ENCODE measurements around the gene EGLN1.

DNA sequence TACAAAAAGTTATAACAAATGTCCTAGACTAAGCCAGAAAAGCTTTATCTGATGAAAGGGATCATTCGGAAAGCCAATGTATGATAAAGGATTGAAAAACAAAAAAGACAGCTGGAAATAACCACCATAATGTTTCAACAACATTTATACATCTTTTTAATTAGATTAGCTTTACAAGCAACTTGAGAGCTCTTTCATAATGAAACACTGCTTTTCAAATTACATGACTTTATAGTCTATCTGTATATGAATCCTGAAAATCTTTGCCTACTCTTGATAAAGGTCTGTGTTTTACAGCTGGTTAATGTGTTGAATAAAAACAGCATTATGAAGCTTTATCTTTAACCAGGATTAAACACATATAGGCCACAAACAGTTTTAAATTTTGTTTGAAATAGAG lies 58.5 kb downstream of the EGLN1 start:
- TF ChIP-seq POLR2A (IDR thresholded peaks at IDR 0.05) = no peak
- TF ChIP-seq, protein P1, sequence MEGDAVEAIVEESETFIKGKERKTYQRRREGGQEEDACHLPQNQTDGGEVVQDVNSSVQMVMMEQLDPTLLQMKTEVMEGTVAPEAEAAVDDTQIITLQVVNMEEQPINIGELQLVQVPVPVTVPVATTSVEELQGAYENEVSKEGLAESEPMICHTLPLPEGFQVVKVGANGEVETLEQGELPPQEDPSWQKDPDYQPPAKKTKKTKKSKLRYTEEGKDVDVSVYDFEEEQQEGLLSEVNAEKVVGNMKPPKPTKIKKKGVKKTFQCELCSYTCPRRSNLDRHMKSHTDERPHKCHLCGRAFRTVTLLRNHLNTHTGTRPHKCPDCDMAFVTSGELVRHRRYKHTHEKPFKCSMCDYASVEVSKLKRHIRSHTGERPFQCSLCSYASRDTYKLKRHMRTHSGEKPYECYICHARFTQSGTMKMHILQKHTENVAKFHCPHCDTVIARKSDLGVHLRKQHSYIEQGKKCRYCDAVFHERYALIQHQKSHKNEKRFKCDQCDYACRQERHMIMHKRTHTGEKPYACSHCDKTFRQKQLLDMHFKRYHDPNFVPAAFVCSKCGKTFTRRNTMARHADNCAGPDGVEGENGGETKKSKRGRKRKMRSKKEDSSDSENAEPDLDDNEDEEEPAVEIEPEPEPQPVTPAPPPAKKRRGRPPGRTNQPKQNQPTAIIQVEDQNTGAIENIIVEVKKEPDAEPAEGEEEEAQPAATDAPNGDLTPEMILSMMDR (IDR thresholded peaks at IDR 0.05) = no peak
